Esophagus squamous epithelium (tissue), 4 donors: Measurements from ENCODE around the gene FTL.

Source experiments
- POLR2A ChIP-seq, 4 donors: fragments of 450-650 bp; IDR thresholded peaks; one replicate each; pipeline ENCODE4 v1.6.1; 2017; ENCODE audit warnings: antibody characterized with exemption in 4 of 4, mild to moderate bottlenecking in 4 of 4, moderate library complexity in 3 of 4
- TF ChIP-seq, protein P1 (sequence below), 6 experiments: fragments of 450-650 bp in 4 of 6; fragments of 200-600 bp in 2 of 6; sonication (generic) in 2 of 6; IDR thresholded peaks; one replicate each; pipeline ENCODE4 v1.5.1; 2016 to 2019; ENCODE audit warnings: antibody characterized with exemption in 6 of 6, mild to moderate bottlenecking in 4 of 6, moderate library complexity in 4 of 6

DNA sequence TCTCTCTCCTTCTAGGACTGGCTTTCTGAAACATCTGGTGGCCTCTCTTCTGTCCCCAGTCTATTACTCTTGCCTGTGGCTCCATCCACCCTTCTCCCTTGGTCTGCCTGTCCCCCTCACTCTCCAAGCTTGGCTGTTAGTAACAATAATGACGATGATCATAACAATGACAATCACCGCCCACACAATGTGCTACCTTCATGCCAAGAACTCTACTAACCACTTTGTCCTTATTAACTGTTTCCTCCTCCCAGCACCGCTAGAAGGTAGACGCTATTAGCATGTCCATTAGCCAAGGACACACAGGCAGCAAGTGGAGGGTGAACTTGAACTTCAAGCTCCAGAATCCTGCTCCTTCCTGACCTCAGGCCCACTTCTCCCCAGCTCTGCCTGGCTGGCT is 25.3 kb downstream of the FTL start:
- TF ChIP-seq, protein P1, sequence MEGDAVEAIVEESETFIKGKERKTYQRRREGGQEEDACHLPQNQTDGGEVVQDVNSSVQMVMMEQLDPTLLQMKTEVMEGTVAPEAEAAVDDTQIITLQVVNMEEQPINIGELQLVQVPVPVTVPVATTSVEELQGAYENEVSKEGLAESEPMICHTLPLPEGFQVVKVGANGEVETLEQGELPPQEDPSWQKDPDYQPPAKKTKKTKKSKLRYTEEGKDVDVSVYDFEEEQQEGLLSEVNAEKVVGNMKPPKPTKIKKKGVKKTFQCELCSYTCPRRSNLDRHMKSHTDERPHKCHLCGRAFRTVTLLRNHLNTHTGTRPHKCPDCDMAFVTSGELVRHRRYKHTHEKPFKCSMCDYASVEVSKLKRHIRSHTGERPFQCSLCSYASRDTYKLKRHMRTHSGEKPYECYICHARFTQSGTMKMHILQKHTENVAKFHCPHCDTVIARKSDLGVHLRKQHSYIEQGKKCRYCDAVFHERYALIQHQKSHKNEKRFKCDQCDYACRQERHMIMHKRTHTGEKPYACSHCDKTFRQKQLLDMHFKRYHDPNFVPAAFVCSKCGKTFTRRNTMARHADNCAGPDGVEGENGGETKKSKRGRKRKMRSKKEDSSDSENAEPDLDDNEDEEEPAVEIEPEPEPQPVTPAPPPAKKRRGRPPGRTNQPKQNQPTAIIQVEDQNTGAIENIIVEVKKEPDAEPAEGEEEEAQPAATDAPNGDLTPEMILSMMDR (IDR thresholded peaks at IDR 0.05) = no peak
- TF ChIP-seq POLR2A (IDR thresholded peaks at IDR 0.05) = no peak
